Kidney (tissue), 14 donors: ENCODE results near the gene DPAGT1. TPM values are rescaled to one million over a fixed set of nuclear protein-coding genes. Genes with fewer than 3 reads are reported as not detected.

Experiments
- DNase-seq, 5 donors: peaks; one replicate each; pipeline ENCODE4 v3.0.0-alpha.2; 2013 to 2020
- FAIRE-seq: peaks from 2 replicates; lab custom pipeline; 2012; peaks lifted over from hg19 to GRCh38; lab: Jason Lieb, UNC
- H3K27ac ChIP-seq, 2 donors: one replicate each; pipeline ENCODE4 v1.7.0; 2013; ENCODE audit warnings: low read depth in 2 of 2, low read length in 2 of 2, inconsistent platforms in 1 of 2
- H3K27me3 ChIP-seq: one replicate; pipeline ENCODE4 v1.7.1; 2013; ENCODE audit warnings: low read length, inconsistent platforms; ENCODE audit not compliant: control insufficient read depth, insufficient read depth
- H3K36me3 ChIP-seq, 3 donors: one replicate each; pipeline versions ENCODE4 v1.7.0 to v1.7.1; 2013; ENCODE audit warnings: low read length in 3 of 3, control low read depth in 1 of 3, inconsistent platforms in 1 of 3; ENCODE audit not compliant: insufficient read depth in 3 of 3, control insufficient read depth in 2 of 3
- H3K4me1 ChIP-seq, 3 donors: one replicate each; pipeline versions ENCODE4 v1.7.0 to v1.7.1; 2013; ENCODE audit warnings: low read length in 3 of 3, inconsistent platforms in 1 of 3, low read depth in 1 of 3; ENCODE audit not compliant: control insufficient read depth in 2 of 3, insufficient read depth in 2 of 3
- H3K4me3 ChIP-seq, 3 donors: one replicate each; pipeline versions ENCODE4 v1.7.0 to v1.8.1; 2013; ENCODE audit warnings: low read length in 3 of 3, control low read depth in 1 of 3, inconsistent platforms in 1 of 3
- H3K9ac ChIP-seq, 3 donors: one replicate each; pipeline versions ENCODE4 v1.7.0 to v1.7.1; 2013; ENCODE audit warnings: low read length in 3 of 3, control low read depth in 1 of 3, inconsistent platforms in 1 of 3
- H3K9me3 ChIP-seq, 3 donors: one replicate each; pipeline versions ENCODE4 v1.7.0 to v1.7.1; 2013; ENCODE audit warnings: low read length in 3 of 3, control low read depth in 1 of 3, inconsistent platforms in 1 of 3; ENCODE audit not compliant: control insufficient read depth in 2 of 3, insufficient read depth in 1 of 3
- CTCF ChIP-seq: IDR thresholded peaks from 3 replicates; pipeline ENCODE4 v1.5.1; 2012; ENCODE audit warnings: mild to moderate bottlenecking, moderate library complexity, borderline replicate concordance; ENCODE audit not compliant: insufficient read depth; ENCODE audit errors: extremely low read depth
- intact Hi-C: fragments of 100-400 bp; cut with DNase I; formaldehyde crosslinking; loops from one replicate; pipeline ENCODE4 v1.11.1; 2022
- polyA plus RNA-seq: library from polyadenylated mRNA; stranded (reverse); fragments of 350-450 nt; fragmentation: Illumina TruSeq; extraction: RNeasy Lipid Tissue Mini Kit (QIAGEN cat#74804); gene quantifications from one replicate; pipeline ENCODE4 v1.2.3, GENCODE V29; 2014; ENCODE audit warnings: low read depth, low replicate concordance; ENCODE audit not compliant: insufficient read depth
- total RNA-seq: library from RNA; stranded (reverse); fragmentation: NEBNext Ultra II Directional; extraction: Animal tissue kit (Norgen Biotek cat#: 25700); gene quantifications from one replicate; pipeline ENCODE4 v1.2.1, GENCODE V29; 2021
- donor health status: control.
- donor health status: control.
- donor health status: control.
- donor health status: control.
- donor health status: control.
- donor health status: DM: yes; HTN: yes; CAD: no.
- donor health status: Normal renal cell carcinoma (clear cell type).

Gene DPAGT1
- total and polyA plus RNA-seq, 2 donors from 2014 or later = 34.8 to 41.0 TPM

DNA sequence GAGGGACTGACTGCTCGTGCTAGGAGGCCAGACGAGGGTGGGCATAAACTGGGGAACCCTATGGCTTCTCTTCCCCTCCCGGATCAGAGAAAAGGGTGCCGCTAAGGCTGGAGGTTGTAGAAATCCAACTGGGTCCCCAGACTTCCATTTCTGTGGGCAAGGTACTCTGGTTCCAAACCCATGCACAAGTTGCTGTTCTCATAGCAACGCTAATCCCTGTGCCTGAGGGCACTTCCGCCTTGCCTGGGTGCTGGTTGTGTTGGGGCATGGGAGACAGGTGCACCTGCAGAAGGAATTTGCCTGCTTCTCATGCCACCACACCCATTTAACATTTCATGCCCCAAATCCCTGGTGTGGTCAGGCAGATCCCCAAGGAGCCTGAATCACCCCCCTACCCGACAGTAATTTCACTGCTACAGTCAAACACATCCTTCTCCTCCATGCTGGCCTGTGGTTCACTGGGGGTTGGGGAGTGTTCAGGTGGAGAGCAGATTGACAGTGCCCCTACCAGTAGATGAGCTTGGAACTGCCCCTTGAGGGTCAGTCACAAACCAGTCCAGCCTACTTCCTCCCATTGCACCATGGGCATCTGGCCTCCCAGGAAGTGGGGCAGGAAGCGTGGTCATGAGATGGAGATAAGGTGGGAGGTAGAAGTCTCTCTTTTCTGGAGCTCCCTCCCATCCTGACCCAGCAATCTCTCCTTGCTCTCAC lies 6.6 kb upstream of the DPAGT1 start:
- H3K4me3 ChIP-seq = peak overlapping the region; percentile 59 to 83 (median 83)
- intact Hi-C loops = no loop called here
- H3K9me3 ChIP-seq = no peaks in the 10 kb centered on the region
- H3K9ac ChIP-seq = peak overlapping the region; percentile 28 to 41 (median 34)
- TF ChIP-seq CTCF = no peak
- H3K36me3 ChIP-seq = peaks cover 0 to 19% (median 10%) of the 10 kb centered on the region in 3 donors
- peak overlapping the region; percentile 23 to 49 for H3K27ac ChIP-seq
- H3K4me1 ChIP-seq = peaks cover 6 to 37% (median 23%) of the 10 kb centered on the region in 3 donors
- H3K27me3 ChIP-seq = no peaks in the 10 kb centered on the region
- FAIRE-seq = no peak
- peak; percentile 59 to 87 (median 78) for DNase-seq

DNA sequence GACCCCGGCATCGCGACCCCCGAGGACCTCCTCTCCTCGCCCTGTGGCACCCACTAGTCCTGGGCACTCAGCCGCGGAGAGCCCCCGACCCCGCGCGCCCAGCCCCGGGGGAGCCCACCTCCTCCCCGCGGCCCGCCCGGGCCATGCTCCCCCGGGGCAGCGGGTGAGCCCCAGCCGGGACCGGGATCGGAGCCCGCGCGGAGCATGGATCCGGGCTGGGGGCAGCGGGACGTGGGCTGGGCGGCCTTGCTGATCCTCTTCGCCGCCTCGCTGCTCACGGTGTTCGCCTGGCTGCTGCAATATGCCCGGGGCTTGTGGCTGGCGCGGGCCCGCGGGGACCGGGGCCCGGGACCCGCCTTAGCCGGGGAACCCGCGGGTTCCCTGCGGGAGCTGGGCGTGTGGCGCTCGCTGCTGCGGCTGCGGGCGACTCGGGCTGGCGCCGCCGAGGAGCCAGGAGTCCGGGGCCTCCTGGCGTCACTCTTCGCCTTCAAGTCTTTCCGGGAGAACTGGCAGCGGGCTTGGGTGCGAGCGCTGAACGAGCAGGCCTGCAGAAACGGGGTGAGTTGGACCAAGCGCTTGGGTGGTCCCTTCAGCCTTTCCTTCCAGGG lies 6.0 kb upstream of the DPAGT1 start:
- DNase-seq (no peak), FAIRE-seq (no peak)
- H3K4me3 ChIP-seq = peak overlapping the region; percentile 59 to 83 (median 83)
- no peaks in the 10 kb centered on the region for H3K27me3 ChIP-seq
- peaks cover 6 to 37% (median 23%) of the 10 kb centered on the region in 3 donors for H3K4me1 ChIP-seq
- intact Hi-C loops = no loop called here
- no peak for TF ChIP-seq CTCF
- peak overlapping the region; percentile 23 to 49 for H3K27ac ChIP-seq
- H3K9ac ChIP-seq = peak overlapping the region; percentile 28 to 41 (median 34)
- no peaks in the 10 kb centered on the region for H3K9me3 ChIP-seq
- H3K36me3 ChIP-seq = peaks cover 0 to 15% (median 7%) of the 10 kb centered on the region in 3 donors

- peaks cover 0 to 7% (median 7%) of the 10 kb centered on the region in 3 donors for H3K36me3 ChIP-seq
- no peak for TF ChIP-seq CTCF
- intact Hi-C loops = no loop called here
- FAIRE-seq (no peak), DNase-seq (peak; percentile 90 to 96 (median 94))
- no peaks in the 10 kb centered on the region for H3K27me3 ChIP-seq
- H3K27ac ChIP-seq = peak within 1 kb of the TSS; percentile 23 to 49
- H3K9me3 ChIP-seq = no peaks in the 10 kb centered on the region
- peaks cover 6 to 39% (median 23%) of the 10 kb centered on the region in 3 donors for H3K4me1 ChIP-seq
- H3K4me3 ChIP-seq = peak within 1 kb of the TSS; percentile 78 to 83 (median 83)
- peak within 1 kb of the TSS; percentile 58 to 70 (median 60) for H3K9ac ChIP-seq
Measured at GRCh38 chr11:119106564-119107537, 5.2 kb upstream of the DPAGT1 start, which contains the start of gene C2CD2L. Gene C2CD2L, plus strand, starts transcription at chr11:119107344. Its CDS starts 398 bp downstream, at chr11:119107742.
